Measurements from ENCODE around the gene SKA1.
"Not testable (repeated sequence)": the region's sequence is repeated elsewhere in the genome, so short reads cannot be mapped to it uniquely, and the experiment has no call there.

The SKA1 gene

GRCh38 chr18:50395093-50395492 lies 20.2 kb downstream of the SKA1 start:
- DNase-seq: no peak

DNA sequence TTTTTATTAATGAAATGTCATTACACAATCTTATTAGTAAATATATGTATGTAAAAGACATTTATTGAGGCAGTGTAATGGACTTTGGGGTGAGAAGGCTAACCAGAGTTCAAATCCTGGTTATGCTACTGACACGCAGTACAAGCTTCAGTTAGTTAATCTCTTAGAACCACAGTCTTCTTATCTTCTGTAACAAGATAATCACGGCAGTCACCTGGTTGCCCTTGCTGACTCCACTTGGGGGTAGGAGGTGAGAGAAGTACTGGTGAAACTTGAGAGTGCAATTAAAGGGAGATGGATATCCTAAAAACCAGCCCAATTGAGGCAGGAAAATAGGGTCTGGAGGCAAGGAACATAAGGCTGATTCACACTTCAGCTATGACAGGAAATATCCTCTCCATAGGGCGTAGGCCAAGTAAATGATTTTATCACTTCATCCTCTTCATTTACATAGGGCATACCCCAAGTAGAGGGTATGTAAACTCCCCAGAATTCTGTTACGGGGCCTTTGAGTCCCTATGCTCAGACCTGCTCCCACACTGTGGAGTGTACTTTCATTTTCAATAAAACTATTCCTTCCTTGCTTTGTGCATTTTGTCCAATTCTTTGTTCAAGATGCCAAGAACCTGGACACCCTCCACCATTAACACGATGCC lies 21.3 kb downstream of the SKA1 start:
- no peak for DNase-seq

GRCh38 chr18:50397023-50397422 lies 22.2 kb downstream of the SKA1 start:
- no peak for DNase-seq

- DNase-seq: no peak
These were observed 23.3 kb downstream of the SKA1 start for GRCh38 chr18:50398099-50398498.

- no peak for DNase-seq
These were observed 24.1 kb downstream of the SKA1 start for GRCh38 chr18:50398947-50399346.

DNA sequence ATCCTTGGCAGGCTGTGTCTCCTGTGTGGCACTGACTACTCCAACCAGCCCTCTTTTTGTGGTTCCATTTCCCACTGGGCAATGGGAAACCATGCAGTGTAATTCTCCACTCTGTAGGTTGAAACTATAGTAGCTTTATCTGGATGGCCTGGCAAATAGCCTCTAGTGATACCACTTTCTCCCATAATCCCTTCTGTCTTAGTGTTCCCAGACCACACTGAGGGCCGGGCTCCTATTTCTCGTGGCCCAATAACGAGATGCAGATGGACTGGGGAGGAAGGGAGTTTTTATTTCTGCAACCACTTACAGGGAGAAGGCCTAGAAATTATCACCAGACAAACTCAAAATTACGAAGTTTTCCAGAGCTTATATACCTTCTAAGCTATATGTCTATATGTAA lies 24.7 kb downstream of the SKA1 start:
- DNase-seq: no peak

DNA sequence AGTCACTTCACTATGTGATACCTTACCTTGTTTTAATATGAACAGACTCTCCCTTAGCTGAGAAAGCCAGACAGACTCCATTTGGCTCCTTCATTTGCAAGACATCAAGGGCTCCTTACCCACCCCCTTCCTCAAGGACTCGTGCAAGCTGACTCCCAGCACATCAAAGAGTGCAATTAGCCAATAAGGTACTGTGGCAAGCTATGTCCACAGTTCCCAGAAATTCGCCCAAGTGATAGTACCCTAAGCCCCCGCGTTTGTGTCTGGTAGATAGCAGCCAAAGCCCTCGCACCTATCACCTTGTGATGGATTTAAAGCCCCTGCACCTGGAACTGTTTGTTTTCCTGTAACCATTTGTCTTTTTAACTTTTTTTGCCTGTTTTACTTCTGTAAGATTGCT lies 25.6 kb downstream of the SKA1 start:
- not testable (repeated sequence) for DNase-seq

- DNase-seq: no peak
These were observed 26.4 kb downstream of the SKA1 start for GRCh38 chr18:50401295-50401694.

DNA sequence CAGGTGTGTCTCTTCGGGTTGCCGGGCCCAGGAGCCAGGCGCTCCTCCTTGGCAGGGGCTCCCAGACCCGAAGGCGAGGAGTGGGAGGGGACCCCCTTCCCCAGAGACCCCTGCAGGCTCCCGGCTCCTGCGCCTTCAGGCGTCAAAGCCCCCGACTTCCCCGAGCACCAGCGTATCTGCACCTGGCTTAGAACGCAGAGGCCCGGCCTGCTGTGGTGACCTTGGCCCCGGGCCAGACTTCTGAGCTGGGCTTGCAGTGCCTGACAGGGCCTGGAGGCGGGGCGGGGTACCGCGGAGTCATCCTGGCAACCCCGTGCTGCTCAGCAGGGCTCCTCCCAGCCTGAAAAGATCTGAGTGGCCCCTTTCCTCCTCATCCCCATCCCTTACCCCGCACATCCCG lies 27.0 kb downstream of the SKA1 start:
- DNase-seq: no peak

DNA sequence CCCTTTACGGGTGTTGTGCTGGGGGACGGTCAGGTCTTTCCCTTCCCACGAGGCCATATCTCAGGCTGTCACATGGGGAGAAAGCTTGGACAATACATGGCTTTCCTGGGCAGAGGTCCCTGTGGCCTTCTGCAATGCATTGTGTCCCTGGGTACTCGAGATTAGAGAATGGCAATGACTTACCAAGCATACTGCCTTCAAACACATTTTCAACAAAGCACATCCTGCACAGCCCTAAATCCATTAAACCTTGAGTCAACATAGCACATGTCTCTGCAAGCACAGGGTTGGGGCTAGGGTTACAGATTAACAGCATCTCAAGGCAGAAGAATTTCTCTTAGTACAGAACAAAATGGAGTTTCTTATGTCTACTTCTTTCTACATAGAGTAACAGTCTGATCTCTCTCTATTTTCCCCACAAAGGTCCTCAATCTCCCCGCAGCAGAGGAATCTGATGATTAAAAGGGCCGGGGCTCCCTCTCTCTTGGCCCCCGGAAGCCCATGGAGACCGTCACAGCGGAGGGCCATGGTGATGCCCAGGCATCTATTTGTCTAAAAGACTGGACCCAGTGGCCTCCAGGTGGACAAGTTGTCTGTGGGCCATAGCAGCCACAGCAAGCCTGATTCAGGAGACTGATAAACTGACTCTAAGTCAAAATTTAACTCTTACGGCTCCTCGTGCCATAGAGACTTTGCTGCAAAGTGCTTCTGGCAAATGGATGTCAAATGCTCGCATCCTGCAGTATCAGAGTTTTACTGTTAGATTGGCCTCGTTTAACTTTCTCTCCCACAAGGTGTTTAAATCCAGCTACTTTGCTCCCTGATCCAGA lies 30.1 kb downstream of the SKA1 start:
- DNase-seq: not testable (repeated sequence)

DNA sequence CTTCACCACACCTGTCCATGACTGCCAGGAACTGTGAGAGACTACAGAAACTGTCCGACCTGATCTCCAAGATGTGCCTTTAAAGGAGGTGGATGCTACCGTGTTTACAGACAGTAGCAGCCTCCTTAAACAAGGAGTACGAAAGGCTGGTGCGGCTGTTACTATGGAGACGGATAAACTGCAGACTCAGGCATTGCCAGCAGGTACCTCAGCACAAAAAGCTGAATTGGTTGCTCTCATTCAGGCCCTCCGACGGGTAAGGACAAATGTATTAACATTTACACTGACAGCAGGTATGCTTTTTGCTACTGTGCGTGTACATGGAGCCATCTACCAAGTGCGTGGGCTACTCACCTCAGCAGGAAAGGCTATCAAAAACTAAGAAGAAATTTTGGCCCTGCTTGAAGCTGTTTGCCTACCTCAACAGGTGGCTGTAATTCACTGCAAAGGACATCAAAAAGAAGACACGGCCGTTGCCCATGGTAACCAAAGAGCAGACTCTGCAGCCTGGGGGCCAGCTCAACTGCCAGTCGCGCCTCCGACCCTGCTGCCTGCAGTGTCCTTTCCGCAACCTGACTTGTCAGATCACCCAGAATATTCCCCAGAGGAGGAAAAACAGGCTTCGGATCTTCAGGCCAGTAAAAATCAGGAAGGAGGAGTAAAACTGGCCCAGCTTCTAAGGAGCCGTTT lies 30.9 kb downstream of the SKA1 start:
- no peak for DNase-seq

- DNase-seq: no peak
These were observed 34.4 kb downstream of the SKA1 start for GRCh38 chr18:50409236-50409635.

DNA sequence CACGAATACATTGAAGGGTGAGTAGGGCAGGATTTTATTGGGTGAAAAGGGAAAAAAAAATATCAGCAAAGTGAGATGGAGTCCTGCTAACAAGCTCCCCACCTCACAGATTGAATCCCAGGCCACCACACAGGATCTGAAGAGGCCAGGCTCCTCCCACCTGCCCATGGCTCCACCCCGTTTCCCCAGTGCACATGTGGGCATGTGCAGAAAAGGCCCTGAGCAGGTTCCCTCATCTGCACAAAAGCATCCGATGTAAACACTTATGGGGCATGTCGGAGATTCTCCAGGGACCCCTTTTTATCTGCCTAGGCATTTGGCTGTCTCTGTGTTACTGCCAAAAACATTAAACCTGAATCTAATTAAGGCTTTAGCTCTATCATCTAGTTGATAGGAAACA lies 35.2 kb downstream of the SKA1 start:
- no peak for DNase-seq

DNA sequence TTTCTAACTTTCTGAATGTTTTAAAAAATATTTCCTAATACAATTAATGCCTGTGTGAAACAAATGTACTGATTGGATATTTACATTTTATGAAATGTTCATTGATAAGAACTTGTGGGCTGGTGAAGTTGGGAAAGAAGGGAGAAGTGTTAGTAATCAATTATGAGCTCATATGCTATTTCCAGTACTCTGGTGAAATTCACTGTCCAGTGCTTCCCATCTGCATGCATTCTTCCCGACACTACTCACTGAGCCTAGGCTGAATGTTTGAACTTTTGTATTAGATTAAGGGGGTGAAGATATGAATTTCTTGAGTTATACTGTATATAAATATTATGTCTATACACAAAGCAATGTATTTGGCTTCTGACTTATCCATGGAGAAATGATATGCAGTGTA lies 36.0 kb downstream of the SKA1 start:
- DNase-seq: no peak

DNA sequence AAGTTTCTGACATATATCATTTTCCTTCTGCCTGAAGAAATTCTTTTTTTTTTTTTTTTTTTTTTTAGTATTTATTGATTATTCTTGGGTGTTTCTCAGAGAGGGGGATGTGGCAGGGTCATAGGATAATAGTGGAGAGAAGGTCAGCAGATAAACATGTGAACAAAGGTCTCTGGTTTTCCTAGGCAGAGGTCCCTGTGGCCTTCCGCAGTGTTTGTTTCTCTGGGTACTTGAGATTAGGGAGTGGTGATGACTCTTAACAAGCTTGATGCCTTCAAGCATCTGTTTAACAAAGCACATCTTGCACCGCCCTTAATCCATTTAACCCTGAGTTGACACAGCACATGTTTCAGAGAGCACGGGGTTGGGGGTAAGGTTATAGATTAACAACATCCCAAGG lies 42.0 kb downstream of the SKA1 start:
- DNase-seq: not testable (repeated sequence)

DNA sequence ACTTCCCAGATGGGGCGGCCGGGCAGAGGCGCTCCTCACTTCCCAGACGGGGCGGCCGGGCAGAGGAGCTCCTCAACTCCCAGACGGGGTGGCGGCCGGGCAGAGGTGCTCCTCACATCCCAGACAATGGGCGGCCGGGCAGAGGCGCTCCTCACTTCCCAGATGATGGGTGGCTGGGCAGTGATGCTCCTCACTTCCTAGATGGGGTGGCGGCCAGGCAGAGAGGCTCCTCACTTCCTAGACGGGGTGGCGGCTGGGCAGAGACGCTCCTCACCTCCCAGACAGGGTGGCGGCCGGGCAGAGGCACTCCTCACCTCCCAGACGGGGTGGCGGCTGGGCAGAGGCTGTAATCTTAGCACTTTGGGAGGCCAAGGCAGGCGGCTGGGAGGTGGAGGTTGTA lies 42.9 kb downstream of the SKA1 start:
- not testable (repeated sequence) for DNase-seq

GRCh38 chr18:50418650-50419049 lies 43.8 kb downstream of the SKA1 start:
- DNase-seq: no peak

DNA sequence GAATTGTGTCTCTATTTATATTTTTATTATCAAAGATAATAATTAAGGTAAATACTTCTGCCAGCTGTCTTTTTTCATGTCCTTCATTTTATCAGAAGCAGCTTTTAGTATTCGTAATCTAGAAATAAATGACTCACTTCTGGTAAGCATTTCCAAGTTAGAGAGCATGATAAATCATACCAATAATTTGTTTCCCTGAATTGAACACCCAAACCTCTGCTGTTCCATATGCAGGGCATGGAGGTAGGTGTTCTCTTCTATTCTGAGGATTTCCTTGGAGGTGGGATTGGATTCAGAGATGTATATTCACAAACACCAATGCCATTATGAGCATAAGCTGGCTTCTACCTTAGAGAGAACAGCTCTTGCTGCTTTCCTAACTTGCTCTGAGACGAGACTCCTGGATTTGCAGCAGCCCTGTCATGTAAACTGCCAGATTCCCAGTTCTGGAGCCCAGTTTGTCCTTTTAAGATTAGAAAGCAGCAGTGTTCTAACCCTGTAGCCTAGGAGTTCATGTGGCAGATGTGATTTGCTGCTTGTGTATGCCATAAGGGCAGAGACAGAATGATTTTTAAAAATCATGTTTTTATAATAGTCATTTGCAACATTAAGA lies 47.5 kb downstream of the SKA1 start:
- DNase-seq: no peak

GRCh38 chr18:50424877-50425690 lies 50.2 kb downstream of the SKA1 start:
- DNase-seq: no peak

- DNase-seq: no peak
These were observed 53.0 kb downstream of the SKA1 start for GRCh38 chr18:50427896-50428295.

- DNase-seq: no peak
These were observed 53.8 kb downstream of the SKA1 start for GRCh38 chr18:50428531-50429206.
